ENCODE results near the gene FHIT. TPM values are rescaled to one million over a fixed set of nuclear protein-coding genes. Genes with fewer than 3 reads are reported as not detected.

FHIT gene
- polyA plus RNA-seq, 1 experiment, result 0.11 TPM

- ChIA-PET POLR2A (no interaction called here), CTCF (no interaction called here)
- Histone ChIP-seq H3K27me3 (ENCODE audit: control insufficient read depth, insufficient read depth, low read length) (no peaks in the 10 kb centered on the region), H3K4me3 (ENCODE audit: low read depth, low read length) (no peak overlapping the region), H3K36me3 (ENCODE audit: control insufficient read depth, insufficient read depth, low read length) (no peaks in the 10 kb centered on the region)
- no peak for DNase-seq (ENCODE audit: low read depth)
- no peak for TF ChIP-seq CTCF (IDR thresholded peaks at IDR 0.05; ENCODE audit: insufficient read depth, low read depth, low read length)
Measured at GRCh38 chr3:60153221-60153999, 1097.8 kb downstream of the FHIT start.

GRCh38 chr3:60149501-60149900 lies 1101.8 kb downstream of the FHIT start:
- Histone ChIP-seq H3K36me3 (ENCODE audit: control insufficient read depth, insufficient read depth, low read length) (no peaks in the 10 kb centered on the region), H3K4me3 (ENCODE audit: low read depth, low read length) (no peak overlapping the region), H3K27me3 (ENCODE audit: control insufficient read depth, insufficient read depth, low read length) (no peaks in the 10 kb centered on the region)
- CTCF ChIA-PET, result no interaction called here
- POLR2A ChIA-PET, result no interaction called here
- DNase-seq (ENCODE audit: low read depth), result no peak
- TF ChIP-seq CTCF (IDR thresholded peaks at IDR 0.05; ENCODE audit: insufficient read depth, low read depth, low read length), result no peak

GRCh38 chr3:60147249-60147950 lies 1103.9 kb downstream of the FHIT start:
- POLR2A ChIA-PET, result no interaction called here
- DNase-seq (ENCODE audit: low read depth), result no peak
- CTCF ChIA-PET, result interaction anchor here (0.8 kb wide), 1 partner anchor 56 kb away, joined by 3 read pairs; no protein-coding TSS in a partner anchor
- H3K4me3 ChIP-seq (ENCODE audit: low read depth, low read length), result no peak overlapping the region
- no peaks in the 10 kb centered on the region for H3K27me3 ChIP-seq (ENCODE audit: control insufficient read depth, insufficient read depth, low read length)
- H3K36me3 ChIP-seq (ENCODE audit: control insufficient read depth, insufficient read depth, low read length), result no peaks in the 10 kb centered on the region
- TF ChIP-seq CTCF (IDR thresholded peaks at IDR 0.05; ENCODE audit: insufficient read depth, low read depth, low read length), result no peak

- POLR2A ChIA-PET, result no interaction called here
- Histone ChIP-seq H3K27me3 (ENCODE audit: control insufficient read depth, insufficient read depth, low read length) (no peaks in the 10 kb centered on the region), H3K36me3 (ENCODE audit: control insufficient read depth, insufficient read depth, low read length) (no peaks in the 10 kb centered on the region), H3K4me3 (ENCODE audit: low read depth, low read length) (no peak overlapping the region)
- no peak for TF ChIP-seq CTCF (IDR thresholded peaks at IDR 0.05; ENCODE audit: insufficient read depth, low read depth, low read length)
- no peak for DNase-seq (ENCODE audit: low read depth)
- CTCF ChIA-PET, result no interaction called here
Measured at GRCh38 chr3:60146121-60146520, 1105.1 kb downstream of the FHIT start.

- POLR2A ChIA-PET, result no interaction called here
Measured at GRCh38 chr3:60144071-60144470, 1107.2 kb downstream of the FHIT start.

More at GRCh38 chr3:60144071-60144470, 1107.2 kb downstream of the FHIT start:
- no peak for DNase-seq (ENCODE audit: low read depth)
- no peak for TF ChIP-seq CTCF (IDR thresholded peaks at IDR 0.05; ENCODE audit: insufficient read depth, low read depth, low read length)
- Histone ChIP-seq H3K27me3 (ENCODE audit: control insufficient read depth, insufficient read depth, low read length) (no peaks in the 10 kb centered on the region), H3K36me3 (ENCODE audit: control insufficient read depth, insufficient read depth, low read length) (no peaks in the 10 kb centered on the region), H3K4me3 (ENCODE audit: low read depth, low read length) (no peak overlapping the region)
- CTCF ChIA-PET, result no interaction called here

Data from BJ (cell line).